Activated CD8-positive, alpha-beta memory T cell treated with anti-CD3 and anti-CD28 coated beads, Interleukin-2, amount 50 U/mL, for 1 hour (primary cell): ENCODE measurements around the gene CALN1.

Source experiments
- DNase-seq: peaks from one replicate; pipeline ENCODE4 v3.0.0-alpha.2; 2020; ENCODE audit errors: extremely low read depth

The CALN1 gene

GRCh38 chr7:71801976-71802375 lies 610.2 kb downstream of the CALN1 start:
- DNase-seq, result no peak

GRCh38 chr7:71800321-71800720 lies 611.8 kb downstream of the CALN1 start:
- no peak for DNase-seq

GRCh38 chr7:71795410-71795809 lies 616.7 kb downstream of the CALN1 start:
- no peak for DNase-seq

- no peak for DNase-seq
Measured at GRCh38 chr7:71793251-71793650, 618.9 kb downstream of the CALN1 start.

GRCh38 chr7:71787513-71787912 lies 624.6 kb downstream of the CALN1 start:
- DNase-seq, result no peak

- no peak for DNase-seq
Measured at GRCh38 chr7:71785216-71785615, 626.9 kb downstream of the CALN1 start.

GRCh38 chr7:71784781-71785180 lies 627.4 kb downstream of the CALN1 start:
- no peak for DNase-seq

- no peak for DNase-seq
Measured at GRCh38 chr7:71784180-71784579, 628.0 kb downstream of the CALN1 start.

- no peak for DNase-seq
Measured at GRCh38 chr7:71783779-71784178, 628.4 kb downstream of the CALN1 start.

GRCh38 chr7:71782051-71782450 lies 630.1 kb downstream of the CALN1 start:
- DNase-seq, result no peak

- no peak for DNase-seq
Measured at GRCh38 chr7:71780282-71780681, 631.9 kb downstream of the CALN1 start.

- no peak for DNase-seq
Measured at GRCh38 chr7:71777278-71777677, 634.9 kb downstream of the CALN1 start.

GRCh38 chr7:71776726-71777125 lies 635.4 kb downstream of the CALN1 start:
- DNase-seq, result no peak

GRCh38 chr7:71775648-71776047 lies 636.5 kb downstream of the CALN1 start:
- no peak for DNase-seq

- no peak for DNase-seq
Measured at GRCh38 chr7:71772779-71773178, 639.4 kb downstream of the CALN1 start.

- DNase-seq, result no peak
Measured at GRCh38 chr7:71770269-71770907, 641.8 kb downstream of the CALN1 start.

- no peak for DNase-seq
Measured at GRCh38 chr7:71769326-71769725, 642.8 kb downstream of the CALN1 start.

- no peak for DNase-seq
Measured at GRCh38 chr7:71768450-71768849, 643.7 kb downstream of the CALN1 start.

- no peak for DNase-seq
Measured at GRCh38 chr7:71766016-71766415, 646.1 kb downstream of the CALN1 start.

GRCh38 chr7:71761336-71761735 lies 650.8 kb downstream of the CALN1 start:
- DNase-seq, result no peak

GRCh38 chr7:71754828-71755227 lies 657.3 kb downstream of the CALN1 start:
- DNase-seq, result no peak

- DNase-seq, result no peak
Measured at GRCh38 chr7:71753956-71754664, 658.0 kb downstream of the CALN1 start.

- no peak for DNase-seq
Measured at GRCh38 chr7:71753236-71753635, 658.9 kb downstream of the CALN1 start.
